SKM-1 (cell line): ENCODE measurements around the gene NRG3.

ENCODE experiments used
- DNase-seq: peaks from one replicate; lab custom pipeline; 2025; ENCODE audit not compliant: unreplicated experiment; lab: John Stamatoyannopoulos, UW

The NRG3 gene

DNA sequence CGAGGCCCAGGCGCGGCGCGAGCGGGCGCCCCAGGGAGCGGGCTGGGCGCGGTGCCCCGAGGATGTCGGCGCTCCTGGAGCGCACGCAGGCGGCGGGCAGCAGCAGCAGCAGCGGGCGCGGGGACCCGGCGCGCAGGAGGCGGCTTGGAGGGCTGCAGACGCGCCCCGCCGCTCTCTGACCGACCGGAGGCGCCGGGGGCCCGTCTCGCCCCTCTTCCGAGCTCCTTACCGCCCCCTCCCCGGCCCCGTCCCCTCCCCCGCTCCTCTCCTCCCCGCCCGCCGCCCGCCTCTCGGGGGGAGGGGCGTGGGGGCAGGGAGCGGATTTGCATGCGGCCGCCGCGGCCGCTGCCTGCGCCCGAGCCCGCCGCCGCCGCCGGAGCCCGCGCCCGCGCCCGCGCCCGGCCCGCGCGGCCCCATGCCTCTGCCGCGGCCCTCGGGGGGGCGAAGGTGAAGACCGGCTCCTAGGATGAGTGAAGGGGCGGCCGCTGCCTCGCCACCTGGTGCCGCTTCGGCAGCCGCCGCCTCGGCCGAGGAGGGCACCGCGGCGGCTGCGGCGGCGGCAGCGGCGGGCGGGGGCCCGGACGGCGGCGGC lies at the start of gene NRG3:
Gene NRG3, plus strand, starts transcription at position 320 of the 592 bp plus-strand sequence.
- no peak for DNase-seq

DNA sequence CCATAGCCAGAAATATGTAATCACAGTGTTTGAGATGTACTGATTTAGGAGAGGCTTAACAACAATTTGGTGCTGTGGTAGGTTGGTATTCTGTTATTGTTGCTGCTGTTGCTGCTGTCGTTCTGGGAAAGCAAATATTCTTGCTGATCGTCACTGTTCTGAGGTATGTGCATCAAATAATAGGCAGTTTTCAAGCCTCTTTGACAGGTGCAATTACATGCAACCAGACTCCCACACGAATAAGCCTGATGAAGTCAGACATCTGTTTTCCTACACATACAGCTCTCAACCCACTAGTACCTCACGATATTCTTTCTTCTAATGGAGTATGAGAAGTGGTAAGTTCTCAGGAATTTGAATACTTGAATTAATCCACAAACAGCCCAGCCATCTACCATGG lies 46.7 kb upstream of the NRG3 start:
- no peak for DNase-seq

DNA sequence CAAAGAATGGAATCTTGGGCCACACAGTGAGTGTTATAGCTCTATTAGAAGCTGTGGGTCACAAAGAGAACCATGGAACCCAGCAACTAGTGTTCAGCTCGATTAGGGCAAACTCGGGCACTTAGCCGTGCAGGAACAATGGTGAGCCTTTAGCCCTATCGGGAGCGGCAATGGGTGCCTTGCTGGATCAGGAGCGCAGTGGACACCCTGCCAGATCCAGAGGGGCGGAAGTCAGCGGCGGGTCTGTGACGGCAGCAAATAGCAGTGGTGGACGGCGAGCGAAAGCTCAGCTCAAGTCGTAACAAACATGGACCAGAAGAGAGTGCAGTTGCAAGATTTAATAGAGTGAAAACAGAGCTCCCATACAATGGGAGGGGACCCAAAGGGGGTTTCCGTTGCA lies 43.9 kb upstream of the NRG3 start:
- DNase-seq, result no peak

DNA sequence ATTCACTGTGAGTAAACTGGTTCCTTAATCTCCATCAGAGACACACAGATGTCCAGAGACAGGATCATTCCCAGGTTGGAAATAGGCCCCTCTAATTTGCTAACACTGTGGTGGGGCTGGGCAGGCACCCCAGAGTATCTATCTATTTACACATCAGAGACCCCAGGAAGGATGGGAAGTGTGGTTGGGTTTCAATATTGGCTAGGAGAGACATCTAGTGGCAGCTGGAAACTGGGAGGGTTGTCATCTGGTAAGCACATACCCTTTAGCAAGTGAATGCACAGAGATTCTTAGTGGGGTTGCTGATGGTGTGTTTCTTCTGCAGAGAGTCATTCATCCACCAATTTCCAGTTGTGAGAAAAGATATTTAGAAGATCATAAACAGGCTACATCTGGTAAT lies 36.0 kb upstream of the NRG3 start:
- DNase-seq, result no peak

DNA sequence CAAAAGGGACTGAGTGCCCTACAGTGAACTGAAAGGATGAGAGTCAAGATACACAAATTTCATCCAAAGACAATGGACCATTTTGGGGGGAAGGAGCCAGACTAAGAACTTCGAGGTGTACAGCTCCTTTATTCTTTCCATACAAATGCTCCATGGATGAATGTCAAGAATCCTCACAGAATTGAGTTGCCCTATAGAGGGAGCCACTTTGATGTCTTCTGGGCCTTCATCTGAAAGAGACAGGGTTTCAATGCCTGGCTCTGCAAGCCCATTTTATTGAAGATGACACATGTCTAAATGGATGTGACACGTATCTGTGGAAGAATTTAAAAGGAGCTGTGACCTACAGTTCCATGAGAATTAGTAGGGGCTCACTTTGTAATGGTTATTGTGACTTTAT lies 32.0 kb upstream of the NRG3 start:
- no peak for DNase-seq

DNA sequence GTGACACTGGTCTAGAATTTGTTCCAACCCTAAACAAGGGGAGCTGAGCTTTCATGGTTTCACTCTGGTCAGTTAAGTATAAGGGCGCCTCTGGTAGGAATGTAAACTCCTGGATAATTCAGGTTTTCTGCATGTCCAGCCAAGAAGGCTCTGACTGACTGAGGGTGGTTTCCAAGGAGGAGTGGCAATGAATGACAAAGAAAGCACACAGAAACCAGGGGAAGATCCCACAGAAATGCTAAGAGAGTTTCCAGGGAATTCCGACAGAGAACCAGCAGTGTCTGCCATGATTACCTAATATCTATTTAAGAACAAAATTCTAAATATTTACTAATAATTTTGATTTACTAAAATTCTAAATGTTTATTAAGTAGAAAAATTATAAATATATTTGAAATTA lies 27.3 kb upstream of the NRG3 start:
- DNase-seq, result no peak

DNA sequence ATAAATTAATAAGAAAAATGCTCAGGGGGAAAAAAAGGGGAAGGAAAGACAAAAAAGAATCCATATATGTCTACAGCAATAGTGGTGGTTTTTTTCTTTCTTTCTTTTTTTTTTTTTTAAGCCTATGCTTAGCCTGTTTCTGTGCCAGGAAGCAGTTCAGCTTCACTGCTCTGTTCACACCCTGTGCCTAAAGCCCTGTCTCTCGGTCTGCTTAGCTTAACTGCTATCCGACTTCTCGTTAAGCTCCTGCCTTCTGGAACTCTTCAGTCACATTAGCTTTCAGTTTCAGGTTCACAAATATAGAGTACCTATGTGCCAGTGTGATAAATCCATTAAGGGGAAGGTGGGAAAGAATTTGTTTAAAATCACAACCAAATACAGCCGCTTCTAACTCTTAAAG lies 26.5 kb upstream of the NRG3 start:
- no peak for DNase-seq

DNA sequence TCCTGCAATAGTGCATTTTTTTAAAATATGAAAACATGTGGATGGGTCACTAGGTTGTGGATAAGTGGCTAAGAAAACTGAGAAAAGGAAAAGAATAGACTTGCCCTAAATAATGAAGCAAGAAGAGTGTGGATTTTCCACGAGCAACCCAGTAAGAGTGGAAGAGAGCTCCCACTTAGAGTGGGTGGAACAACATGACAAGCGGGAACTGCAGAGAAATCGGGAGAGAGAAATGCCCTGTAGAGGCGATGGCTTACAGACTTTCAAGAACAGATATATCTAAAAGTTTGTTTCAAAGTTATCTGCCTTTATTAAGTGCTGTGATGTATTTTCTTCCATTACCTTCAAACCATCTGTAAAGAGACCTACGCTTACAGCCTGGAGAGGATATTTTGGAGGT lies 26.1 kb upstream of the NRG3 start:
- no peak for DNase-seq

DNA sequence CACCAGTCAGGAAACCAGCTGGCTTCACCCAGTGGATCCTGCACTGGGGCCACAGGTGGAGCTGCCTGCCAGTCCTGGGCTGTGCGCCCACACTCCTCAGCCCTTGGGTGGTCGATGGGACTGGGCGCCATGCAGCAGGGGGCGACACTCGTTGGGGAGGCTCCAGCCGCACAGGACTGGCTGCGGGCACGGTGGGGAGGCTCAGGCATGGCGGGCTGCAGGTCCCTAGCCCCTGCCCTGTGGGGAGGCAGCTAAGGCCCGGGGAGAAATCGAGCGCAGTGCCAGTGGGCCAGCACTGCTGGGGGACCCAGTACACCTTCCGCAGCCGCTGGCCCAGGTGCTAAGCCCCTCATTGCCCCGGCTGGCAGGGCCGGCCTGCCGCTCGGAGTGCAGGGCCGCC lies 12.4 kb upstream of the NRG3 start:
- DNase-seq, result no peak

DNA sequence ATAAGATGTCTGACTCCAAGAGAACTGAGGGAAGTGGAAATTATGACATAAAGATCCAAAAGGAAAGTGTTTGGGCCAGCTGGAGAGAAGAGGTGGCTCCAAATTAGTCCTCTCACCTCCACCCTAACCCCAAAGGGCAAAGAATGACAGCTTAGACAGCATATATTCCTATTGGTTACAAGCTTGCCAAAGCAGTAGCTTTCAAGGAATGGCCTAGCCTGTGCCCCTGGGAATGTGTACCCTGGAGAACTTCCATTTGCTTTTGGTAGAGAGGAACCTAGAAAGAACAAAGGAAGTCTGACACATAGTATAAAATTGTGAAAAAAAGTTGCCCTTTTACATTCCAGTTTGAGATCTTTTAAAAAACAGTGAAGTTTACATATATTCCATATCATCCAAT lies 11.2 kb upstream of the NRG3 start:
- DNase-seq, result no peak

DNA sequence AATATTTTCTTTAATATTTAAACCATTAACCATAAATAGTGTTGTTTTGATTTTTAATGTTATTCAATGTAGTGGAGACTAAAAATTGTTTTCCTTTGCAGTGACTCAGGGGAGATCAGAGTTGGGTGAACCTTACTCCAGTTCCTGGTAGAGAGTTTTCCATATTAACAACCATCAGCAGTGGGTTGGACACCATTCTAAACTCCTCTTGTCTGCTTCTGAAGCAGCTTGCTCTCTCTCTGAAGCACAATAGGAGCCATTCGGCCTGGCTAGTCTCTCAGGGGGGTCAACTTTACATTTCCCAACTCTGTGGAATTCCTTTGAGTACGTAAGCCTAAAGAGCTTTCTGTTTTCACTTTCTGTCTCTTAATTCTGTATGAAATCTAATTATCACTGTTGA lies 9.4 kb upstream of the NRG3 start:
- DNase-seq, result no peak

DNA sequence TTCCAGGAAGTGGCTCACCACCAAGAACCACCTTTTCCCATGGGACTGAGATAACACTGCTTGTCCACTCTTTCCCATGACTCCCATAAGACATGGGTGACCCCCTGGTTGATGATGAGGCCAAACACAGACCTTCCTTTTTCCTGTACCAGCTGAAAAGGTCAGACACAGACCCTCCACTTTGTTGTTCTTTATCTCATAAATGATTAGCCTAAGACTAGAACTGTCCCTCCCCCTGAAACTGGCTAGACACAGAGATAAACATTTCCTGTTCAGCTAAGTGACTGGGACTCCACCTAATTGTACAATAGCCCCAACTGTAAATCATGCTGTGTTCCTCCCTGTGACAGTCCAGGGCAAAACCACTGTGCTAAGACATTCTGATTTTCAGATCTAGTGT lies 8.2 kb upstream of the NRG3 start:
- no peak for DNase-seq

DNA sequence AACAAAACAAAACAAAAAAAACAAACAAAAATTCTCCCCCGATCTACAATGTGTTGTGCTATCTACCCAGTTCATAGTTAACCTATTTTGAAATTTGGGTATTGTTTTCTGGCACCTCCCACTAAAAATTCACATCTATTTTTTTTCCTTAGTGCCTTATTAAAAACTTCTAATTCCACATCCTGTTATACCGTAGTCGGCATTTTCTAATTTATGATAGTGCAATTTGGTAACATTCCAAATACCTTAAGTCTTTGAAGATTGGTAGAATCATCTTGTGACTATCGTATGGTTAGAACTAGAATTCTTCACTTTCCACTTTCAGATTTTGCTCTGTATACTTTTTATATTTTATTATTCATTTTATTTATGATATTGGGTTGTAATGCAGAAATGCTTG lies 4.5 kb upstream of the NRG3 start:
- DNase-seq, result no peak

DNA sequence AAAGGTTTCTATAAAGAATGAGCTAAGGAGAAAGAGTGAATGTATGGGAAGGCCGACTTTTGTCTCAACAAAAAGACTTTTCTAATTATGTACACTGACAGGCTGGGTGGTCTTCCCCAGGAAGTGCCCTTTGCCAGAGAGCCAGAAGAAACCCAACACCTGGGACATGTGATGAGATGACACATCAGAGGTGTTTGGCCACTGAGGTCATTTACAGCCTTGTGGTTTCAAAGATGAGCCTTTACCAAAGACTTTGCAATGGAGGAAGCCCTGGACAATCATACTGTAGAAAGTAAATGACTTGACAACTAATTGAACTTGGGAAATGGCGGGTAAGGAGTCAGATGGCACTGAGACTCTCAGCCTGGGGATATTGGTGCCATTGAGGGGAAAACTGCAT lies 3.4 kb upstream of the NRG3 start:
- no peak for DNase-seq

DNA sequence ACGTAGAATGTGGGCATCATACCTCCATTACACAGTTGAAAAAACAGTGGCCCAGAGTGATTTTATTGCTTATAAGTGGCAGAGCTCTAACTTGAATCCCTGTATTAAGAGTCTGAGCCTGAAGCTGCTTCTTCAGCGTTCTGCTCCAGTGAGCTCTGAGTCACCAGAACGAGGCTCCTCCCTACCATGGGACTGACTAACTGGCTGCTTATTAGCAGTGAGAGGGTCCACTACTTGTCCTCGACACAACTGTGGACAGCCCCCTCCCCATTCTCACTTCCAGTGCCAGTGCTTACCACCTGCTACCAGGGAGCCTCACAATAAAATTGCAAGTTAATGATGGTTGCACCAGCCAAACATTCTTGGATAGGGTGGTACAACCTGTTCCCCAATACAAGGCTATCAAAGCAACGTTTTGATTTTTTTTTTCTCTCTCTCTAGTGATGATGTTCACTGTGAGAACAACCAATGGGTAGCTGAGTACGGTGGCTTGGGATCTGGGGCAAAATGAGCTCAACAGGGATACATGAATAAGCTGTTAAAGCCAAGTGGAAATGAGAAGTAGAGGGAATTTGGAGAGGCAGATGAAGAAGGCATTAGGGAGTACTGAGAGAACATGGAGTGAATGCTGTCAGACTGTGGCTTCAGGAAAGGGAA lies 2.7 kb upstream of the NRG3 start:
- DNase-seq, result no peak

DNA sequence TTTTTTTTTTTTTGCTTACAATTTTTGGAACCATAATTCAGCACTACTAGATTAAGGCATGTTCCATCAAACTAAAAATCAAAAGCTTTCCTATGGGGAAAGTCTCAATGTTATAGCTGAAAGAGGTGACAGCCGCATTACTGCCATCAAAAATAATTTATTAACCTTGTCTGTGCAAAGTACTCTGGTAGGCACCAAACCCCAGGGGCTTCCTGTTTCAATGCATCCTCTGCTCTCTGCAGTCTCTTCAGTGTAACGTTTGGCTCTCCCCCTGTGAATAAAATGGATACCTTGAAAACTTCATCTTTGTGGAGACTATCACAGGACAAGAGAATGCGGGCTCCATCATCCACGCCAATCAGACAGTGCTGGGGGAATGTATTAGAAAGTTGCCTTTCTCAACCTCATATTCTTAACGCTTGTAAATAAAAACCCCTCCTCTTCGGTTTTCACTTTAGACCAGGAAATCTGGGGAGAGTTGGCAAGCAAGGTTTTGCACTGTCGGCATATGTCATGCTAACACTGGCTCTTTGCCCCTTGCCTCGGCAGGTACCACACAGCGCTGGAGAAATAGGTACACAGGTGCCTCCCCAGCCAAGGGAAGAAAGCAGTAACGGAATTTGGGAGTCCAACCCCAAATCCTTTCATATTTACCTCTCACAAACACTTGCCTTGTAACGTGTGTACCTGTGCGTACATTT lies 1.6 kb upstream of the NRG3 start:
- DNase-seq, result no peak

DNA sequence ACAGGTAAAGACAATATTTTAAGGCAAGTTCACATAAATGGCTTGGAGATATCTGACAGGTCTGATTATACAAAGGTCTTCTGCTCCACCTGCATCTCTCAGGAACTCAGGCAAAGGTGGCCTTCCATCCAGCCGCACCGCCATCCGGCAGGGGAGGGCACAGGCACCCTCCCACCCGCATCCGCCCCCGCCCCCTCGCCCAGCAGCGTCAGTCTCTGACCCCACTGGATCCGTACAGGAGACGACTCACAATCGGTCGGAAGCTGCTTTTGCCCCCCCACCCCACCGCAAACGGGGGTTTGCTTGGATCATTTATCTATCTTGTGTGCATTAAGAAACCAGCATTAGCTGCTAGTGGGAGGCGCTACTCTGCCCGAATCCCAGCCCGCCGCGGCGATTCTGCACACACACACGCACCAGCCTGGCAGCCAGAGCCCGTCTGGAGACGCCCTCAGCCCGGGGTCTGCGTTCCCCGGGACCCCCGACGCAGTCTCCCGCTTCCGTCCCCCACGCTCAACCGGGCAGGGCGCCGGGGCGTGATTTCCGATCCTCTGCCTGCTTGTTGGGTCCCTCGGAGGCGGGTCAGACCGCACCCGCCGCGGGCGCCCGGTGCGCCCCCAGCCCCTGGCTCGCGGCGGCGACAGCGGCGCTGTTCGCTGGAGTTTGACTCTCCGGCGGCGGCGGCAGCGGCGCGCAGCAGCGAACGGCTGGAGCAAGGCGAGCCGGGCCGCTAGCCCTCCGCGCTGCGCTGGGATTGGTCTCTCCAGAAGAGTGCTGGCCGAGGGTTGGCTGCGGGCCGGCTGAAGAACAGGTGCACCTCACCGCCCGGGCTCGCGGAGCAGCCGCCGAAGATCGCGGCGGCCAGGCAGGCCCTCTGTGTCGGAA lies 820 bp upstream of the NRG3 start:
- DNase-seq, result no peak

DNA sequence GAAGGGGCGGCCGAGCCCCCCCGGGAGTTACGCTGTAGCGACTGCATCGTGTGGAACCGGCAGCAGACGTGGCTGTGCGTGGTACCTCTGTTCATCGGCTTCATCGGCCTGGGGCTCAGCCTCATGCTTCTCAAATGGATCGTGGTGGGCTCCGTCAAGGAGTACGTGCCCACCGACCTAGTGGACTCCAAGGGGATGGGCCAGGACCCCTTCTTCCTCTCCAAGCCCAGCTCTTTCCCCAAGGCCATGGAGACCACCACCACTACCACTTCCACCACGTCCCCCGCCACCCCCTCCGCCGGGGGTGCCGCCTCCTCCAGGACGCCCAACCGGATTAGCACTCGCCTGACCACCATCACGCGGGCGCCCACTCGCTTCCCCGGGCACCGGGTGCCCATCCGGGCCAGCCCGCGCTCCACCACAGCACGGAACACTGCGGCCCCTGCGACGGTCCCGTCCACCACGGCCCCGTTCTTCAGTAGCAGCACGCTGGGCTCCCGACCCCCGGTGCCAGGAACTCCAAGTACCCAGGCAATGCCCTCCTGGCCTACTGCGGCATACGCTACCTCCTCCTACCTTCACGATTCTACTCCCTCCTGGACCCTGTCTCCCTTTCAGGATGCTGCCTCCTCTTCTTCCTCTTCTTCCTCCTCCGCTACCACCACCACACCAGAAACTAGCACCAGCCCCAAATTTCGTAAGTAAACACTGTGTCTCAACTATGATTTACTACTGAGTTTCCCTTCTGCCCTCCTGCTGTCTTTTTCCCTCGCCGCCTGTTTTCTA lies 666 bp downstream of the NRG3 start:
- DNase-seq, result no peak

DNA sequence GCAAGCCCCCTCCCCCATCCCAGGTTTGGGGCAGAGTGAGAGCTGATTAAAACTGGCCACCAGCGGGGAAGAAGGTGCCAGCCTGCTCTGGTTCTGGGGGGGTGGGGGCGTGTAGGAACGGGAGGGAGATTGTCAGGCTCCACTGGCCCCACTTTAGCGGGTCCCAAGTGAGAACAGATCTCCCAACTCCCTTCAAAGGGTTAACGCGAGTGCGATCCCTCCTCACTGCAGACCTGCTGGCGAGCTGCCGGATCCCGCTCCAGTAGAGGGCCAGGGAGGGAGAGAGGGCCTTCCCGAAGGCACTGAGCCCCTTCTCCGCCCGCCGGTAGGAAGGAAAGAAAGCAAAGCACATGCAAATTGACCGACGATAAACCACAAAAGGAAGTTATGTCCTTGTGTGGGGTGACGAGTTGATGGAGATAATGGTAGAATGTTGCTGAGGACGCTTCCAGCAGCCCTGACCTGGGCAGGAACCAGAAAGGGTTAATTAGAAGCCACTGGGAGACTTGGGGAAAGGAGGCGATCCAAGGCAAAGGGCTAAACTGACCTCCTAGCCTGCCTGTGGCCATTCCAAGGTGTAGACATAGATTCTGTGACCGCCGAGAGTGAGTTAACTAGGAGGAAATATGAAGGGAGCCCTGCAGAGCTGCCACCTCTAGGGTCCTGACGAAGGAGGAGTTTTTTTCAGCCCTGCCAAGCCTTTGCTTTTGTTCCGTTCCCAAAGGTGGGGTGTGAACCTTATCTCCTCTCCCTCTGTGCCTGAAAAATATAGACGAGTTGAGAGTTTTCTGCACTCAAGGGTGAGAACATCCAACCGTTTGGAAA lies 1.5 kb downstream of the NRG3 start:
- no peak for DNase-seq

DNA sequence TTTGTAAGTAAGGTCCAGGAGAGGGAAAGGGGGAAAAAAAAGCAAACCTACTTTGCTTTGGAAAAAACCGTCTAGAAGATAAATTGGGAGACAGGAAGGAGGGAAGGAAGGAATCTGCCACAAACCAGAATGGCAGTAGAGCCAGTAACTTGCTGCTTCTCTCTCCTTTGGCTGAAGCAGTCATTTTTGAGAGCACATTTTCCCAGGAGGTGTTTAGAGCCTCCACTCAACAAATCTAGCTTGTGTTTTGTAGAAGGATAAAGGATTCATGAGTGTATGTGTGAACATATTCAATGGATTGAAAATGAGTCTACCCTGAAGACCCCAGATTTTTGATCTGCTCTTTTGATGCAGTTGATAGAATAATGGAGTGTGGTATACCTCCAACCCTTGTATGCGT lies 2.6 kb downstream of the NRG3 start:
- DNase-seq, result no peak
